Pons (tissue), 1 donor: Measurements from ENCODE around the gene RUNDC3A.
A peak's percentile ranks its signal among the peaks of the same experiment; 100 is the strongest.
"Not testable (repeated sequence)": the region's sequence is repeated elsewhere in the genome, so short reads cannot be mapped to it uniquely, and the experiment has no call there.

Experiments used
- DNase-seq: peaks from one replicate; pipeline ENCODE4 v3.0.0-alpha.2; 2016; ENCODE audit warnings: low spot score

The RUNDC3A gene

DNA sequence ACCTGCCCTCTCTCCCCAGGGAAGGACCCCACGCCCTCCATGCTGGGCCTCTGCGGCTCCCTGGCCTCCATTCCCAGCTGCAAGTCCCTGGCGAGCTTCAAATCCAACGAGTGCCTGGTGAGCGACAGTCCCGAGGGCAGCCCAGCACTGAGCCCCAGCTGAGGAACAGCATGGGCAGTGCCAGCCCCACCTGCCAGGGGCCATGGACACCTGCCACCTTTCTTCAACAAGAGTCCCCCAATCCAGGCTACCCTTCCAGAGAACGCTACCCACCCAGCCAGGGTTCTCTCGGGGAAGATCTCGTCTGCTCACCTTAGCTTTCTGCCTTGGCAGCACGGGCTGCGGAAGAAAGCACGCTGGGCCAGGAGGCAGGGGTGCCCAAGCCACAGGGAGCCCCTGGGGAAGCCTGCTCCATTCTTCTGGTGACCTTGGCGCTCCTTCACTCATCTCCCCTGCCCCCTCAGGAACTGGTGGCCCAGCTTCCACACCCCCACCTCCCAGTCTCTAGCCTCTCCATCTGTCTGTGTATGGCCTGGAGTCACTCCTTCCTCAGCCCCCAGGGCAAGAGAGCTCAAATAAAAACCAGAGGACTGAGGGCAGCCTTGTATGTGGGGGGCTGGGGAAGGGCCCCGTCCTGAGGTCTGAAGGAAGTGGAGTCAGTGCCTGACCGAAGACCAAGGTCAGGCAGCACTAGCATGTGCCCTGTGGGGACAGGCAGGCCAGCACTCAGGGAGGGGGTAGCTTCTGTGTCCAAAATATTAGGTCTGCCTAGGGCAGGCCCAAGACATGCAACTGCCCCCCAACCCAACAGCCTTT lies 9.9 kb downstream of the RUNDC3A start:
- no peak for DNase-seq

- DNase-seq = no peak
These were observed 11.7 kb downstream of the RUNDC3A start for GRCh38 chr17:44320066-44320465.

DNA sequence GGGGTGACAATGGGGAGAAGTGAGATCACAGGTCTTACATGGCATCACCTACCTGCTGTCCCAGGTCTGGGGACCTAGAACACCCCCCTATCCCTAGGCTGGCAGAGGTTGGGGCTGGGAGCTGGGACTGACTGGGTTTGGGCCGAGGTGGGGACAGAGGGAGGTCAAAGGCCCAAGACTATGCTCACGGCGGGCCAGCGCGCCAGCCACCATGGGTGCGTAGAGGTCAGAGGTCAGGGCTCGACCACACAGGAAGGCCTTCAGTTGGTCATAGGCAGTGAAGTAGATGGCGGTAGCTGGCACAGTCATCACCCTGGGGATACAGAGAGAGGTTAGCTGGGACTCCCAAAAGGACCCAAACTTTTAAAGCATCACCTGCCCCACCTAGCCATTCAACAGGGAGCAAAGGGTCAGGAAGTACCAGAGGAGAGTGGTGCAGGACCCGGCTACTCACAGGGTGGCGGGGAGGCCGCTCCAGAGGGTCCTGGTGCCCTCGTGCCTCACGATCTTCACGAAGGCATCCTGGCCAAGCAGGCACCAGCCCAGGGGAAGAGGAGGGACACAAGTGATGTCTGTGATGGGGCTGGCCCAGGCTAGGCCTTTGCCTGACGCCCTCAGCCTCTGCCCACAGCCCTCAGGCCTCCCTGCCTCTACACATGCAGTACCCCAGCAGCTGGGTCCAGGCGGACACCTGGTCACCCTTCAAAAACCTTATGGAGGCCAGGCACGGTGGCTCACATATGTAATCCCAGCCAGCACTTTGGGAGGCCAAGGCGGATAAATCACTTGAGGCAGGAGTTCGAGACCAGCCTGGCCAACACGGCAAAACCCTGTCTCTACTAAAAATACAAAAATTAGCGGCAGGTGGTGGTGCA lies 13.1 kb downstream of the RUNDC3A start:
- DNase-seq = no peak

DNA sequence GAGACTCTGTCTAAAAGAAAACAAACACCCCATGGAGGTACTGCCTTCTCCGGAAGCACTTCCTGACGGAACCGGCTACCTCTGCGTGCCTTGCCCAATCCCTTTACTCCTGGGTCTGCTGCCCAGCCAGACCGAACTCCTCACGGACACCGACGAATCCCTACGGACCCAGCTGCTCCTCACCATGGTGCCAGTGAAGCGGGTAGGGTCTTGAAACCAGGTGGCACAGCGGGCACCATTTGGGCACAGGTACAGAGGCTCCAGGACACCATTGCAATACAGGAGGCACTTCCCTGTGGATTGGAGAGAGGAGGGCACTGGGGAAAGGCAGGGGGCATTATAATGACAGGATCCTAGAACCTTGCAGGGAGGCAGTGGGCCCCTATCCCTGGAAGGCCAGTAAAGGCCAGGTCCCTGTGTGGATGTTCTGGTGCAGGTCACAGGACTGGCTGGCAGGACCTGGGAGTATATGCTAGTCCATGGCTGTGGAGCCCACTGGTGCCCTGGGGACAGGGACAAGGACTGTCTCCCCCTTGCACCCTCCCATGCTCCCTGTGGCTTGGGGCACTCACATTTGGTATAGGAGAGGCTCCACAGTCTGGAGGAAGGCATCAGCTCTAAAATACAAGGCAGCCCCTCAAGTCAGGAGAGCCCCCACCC lies 14.0 kb downstream of the RUNDC3A start:
- no peak for DNase-seq

GRCh38 chr17:44323359-44324091 lies 15.1 kb downstream of the RUNDC3A start:
- DNase-seq = no peak

DNA sequence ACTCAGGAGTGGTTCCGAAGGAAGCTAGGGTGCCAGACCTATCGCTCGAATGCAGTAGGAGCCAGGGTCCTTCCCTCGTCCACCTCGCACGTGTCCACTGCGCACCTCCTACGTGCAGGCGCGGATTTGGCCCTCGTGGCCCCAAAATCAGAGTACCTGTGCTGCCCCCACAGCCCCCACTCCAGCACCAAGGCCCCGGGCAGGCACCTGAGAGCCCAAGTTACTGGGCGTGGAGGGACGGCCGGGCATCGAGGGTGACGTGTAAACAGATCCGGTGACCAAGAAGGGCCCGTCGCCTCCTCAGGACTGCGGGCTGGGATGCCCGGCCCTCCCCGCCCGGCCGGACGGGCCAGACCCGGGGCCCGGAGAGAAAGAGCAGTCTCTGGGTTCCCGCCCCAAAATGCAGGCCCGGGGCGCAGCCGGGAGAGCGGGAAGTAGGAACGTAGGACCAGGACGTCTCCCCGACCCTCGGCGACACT lies 15.7 kb downstream of the RUNDC3A start:
- DNase-seq = no peak

- DNase-seq = peak; percentile 87
These were observed 16.3 kb downstream of the RUNDC3A start, which contains the start of gene SLC25A39 for GRCh38 chr17:44324571-44325275. Gene SLC25A39 (minus strand): TSS chr17:44324823. CDS start chr17:44323562, 1,261 bp downstream.

GRCh38 chr17:44326861-44327444 lies 18.6 kb downstream of the RUNDC3A start:
- DNase-seq = peak; percentile 97

- no peak for DNase-seq
These were observed 19.5 kb downstream of the RUNDC3A start for GRCh38 chr17:44327715-44328449.

DNA sequence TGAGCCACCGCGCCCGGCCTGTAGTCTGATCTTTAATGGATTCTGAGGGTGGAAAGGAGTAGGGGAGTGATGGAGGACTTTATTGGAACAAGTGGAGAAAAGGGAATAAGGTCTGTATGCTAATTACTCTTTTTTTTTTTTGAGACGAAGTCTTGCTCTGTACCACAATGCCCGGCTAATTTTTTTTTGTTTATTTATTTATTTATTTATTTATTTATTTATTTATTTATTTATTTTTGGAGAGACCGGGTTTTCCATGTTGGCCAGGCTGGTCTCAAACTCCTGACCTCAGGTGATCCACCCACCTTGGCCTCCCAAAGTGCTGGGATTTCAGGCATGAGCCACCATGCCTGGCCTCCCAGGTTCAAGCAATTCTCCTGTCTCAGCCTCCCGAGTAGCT lies 21.1 kb downstream of the RUNDC3A start:
- not testable (repeated sequence) for DNase-seq

GRCh38 chr17:44330263-44330662 lies 21.9 kb downstream of the RUNDC3A start:
- DNase-seq = not testable (repeated sequence)

DNA sequence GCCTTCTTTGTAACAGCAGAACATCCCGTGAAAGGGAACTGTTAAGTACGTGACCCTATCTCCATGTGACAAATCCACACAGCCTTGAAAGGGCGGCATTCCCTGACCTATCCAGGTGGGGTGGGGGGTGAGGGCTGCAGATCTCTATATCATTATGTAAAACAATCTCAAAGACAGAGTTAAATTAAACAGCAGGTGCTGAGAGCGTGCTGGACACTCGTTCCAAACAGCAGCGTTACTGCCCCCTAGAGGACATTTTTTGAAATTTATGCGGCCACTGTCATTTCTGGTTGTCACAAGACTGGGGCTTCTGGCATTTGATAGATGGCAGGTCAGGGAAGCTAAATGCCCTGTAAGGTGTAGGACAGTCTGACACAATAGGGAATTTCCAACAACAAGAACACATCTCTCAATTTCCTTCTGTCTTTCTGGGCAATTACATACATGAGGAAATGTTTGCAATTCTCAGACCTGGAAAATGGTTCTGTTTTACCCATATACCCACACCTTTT lies 22.9 kb downstream of the RUNDC3A start:
- DNase-seq = peak; percentile 88

DNA sequence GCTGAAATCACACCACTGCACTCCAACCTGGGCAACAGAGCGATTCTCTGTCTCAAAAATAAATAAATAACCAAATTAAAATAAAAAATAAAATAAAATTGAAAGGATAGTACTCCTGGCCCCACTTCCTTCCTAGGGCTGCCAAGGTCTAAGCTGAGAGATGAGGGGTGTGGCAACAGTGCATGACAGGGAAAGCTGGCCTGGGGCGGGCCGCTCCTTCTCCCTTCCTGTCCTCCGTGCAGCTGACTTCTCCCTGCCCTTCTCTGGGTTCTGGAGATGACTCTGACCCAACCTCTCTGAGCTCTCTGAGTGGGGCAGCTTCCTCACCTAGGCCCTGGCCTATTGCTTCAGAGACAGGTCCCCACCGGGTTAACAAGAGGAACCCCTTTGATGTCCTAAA lies 25.0 kb downstream of the RUNDC3A start:
- no peak for DNase-seq

- no peak for DNase-seq
These were observed 25.9 kb downstream of the RUNDC3A start for GRCh38 chr17:44334315-44334714.

- no peak for DNase-seq
These were observed 26.3 kb downstream of the RUNDC3A start for GRCh38 chr17:44334727-44335126.

GRCh38 chr17:44335564-44335963 lies 27.2 kb downstream of the RUNDC3A start:
- DNase-seq = no peak

- no peak for DNase-seq
These were observed 27.6 kb downstream of the RUNDC3A start for GRCh38 chr17:44335968-44336367.

GRCh38 chr17:44338702-44339101 lies 30.3 kb downstream of the RUNDC3A start:
- no peak for DNase-seq

- not testable (repeated sequence) for DNase-seq
These were observed 32.2 kb downstream of the RUNDC3A start for GRCh38 chr17:44340553-44340952.
